Measurements from ENCODE around the gene RASAL3.

DNA sequence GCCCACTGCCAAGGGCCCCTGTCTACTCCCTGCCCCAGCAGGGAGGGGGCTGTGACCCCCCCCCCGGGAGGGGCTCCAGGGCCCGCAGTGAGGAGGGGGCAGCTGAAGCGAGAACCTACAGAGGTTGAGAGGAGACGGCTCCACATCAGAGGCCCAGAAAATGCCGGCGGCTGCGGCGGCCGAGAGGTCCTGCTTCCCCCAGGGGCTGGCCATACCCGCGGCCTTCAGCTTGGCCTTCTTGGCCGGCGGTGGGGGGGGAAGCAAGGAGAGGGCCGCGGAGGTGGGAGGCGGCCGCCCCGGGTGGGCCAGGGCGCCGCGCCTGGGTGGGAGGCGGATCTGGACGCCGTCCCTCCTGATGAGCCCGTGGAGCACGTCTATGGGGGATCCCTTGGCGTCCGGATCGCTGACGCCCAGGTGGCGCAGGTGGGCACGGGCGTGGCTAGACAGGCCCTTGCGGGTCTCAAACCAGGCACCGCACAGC, 36.3 kb downstream of the RASAL3 start:
- TF ChIP-seq POLR2A (IDR thresholded peaks at IDR 0.05), result no peak
- TF ChIP-seq, protein P1, sequence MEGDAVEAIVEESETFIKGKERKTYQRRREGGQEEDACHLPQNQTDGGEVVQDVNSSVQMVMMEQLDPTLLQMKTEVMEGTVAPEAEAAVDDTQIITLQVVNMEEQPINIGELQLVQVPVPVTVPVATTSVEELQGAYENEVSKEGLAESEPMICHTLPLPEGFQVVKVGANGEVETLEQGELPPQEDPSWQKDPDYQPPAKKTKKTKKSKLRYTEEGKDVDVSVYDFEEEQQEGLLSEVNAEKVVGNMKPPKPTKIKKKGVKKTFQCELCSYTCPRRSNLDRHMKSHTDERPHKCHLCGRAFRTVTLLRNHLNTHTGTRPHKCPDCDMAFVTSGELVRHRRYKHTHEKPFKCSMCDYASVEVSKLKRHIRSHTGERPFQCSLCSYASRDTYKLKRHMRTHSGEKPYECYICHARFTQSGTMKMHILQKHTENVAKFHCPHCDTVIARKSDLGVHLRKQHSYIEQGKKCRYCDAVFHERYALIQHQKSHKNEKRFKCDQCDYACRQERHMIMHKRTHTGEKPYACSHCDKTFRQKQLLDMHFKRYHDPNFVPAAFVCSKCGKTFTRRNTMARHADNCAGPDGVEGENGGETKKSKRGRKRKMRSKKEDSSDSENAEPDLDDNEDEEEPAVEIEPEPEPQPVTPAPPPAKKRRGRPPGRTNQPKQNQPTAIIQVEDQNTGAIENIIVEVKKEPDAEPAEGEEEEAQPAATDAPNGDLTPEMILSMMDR (IDR thresholded peaks at IDR 0.05), result no peak
